ENCODE measurements around the gene TMEM31.

TMEM31 gene

GRCh38 chrX:103710609-103711008, at the start of gene TMEM31:
TSS of gene TMEM31 (plus strand) at chrX:103710909. CDS start at chrX:103712259, 1,350 bp downstream.
- no peak for DNase-seq (ENCODE audit: low spot score)

GRCh38 chrX:103663981-103664762, 46.5 kb upstream of the TMEM31 start:
- DNase-seq (ENCODE audit: low spot score) = no peak

- no peak for DNase-seq (ENCODE audit: low spot score)
These were observed 44.3 kb upstream of the TMEM31 start for GRCh38 chrX:103666202-103667107.

- no peak for DNase-seq (ENCODE audit: low spot score)
These were observed 41.0 kb upstream of the TMEM31 start for GRCh38 chrX:103669745-103670144.

DNA sequence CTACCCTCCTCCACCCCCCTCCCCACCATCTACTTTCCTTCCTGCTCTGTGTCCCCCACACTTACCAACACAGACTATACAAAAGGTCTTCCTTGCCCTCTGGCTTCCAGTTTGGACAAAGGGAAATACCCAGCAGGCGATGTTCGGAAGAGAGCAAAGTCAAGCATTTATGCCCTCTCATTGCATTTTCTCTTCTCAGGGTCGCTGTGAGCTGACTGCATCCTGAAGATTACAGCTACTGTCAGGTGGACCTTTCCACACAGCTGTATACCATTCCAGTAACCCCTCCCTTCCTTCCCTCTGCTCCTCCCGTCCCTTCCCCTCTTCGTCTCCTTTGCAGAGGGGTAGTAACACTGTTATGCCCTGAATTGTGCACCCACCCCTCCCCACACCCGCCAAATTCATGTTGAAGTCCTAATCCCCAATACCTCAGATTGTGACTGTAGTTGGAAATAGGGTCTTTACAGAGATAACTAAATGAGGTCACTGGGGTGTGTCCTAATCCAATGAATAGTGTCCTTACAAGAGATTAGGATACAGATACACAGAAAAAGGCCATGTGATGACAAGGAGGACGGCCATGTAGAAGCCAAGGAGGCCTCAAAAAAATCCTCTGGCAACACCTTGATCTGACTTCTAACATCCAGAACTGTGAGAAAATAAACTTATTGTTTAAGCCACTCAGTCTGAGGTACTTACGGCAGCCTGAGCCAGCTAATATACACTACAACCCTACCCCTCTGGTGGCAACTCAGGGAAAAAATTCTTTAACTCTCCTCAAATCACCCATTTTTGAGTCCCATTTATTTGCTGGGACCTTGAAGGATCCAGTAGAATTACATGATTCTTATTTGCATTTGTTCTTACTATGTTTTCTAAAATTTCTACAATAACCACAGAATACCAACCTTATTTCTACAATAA, 35.9 kb upstream of the TMEM31 start:
- no peak for DNase-seq (ENCODE audit: low spot score)

GRCh38 chrX:103678199-103678993, 32.3 kb upstream of the TMEM31 start:
- DNase-seq (ENCODE audit: low spot score) = no peak

GRCh38 chrX:103681443-103681842, 29.3 kb upstream of the TMEM31 start:
- DNase-seq (ENCODE audit: low spot score) = no peak

DNA sequence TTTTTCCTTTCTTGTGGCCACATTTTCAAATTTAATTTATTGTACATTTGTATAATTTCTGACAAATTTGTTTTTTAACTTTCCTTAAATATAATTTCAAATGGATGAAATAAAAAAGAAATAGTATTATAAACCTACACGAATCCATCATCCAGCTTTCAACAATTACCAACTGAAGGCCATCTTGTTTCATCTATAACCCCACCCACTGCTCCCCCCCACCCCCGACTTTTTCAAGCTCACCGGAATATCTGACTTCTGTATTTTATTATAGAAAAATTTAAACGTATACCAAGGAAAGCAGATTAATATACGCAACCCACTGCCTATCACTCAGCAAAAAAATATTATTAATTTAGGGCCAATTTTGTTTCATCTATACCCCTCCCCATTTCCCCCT, 25.3 kb upstream of the TMEM31 start:
- DNase-seq (ENCODE audit: low spot score) = no peak

GRCh38 chrX:103686199-103687072, 24.3 kb upstream of the TMEM31 start, which contains the start of gene MORF4L2:
TSS of gene MORF4L2 (minus strand) at chrX:103686699. CDS start at chrX:103677027, 9,672 bp downstream.
- peak; percentile 62 for DNase-seq (ENCODE audit: low spot score)

GRCh38 chrX:103687073-103687695, 23.5 kb upstream of the TMEM31 start:
- DNase-seq (ENCODE audit: low spot score) = peak; percentile 33

DNA sequence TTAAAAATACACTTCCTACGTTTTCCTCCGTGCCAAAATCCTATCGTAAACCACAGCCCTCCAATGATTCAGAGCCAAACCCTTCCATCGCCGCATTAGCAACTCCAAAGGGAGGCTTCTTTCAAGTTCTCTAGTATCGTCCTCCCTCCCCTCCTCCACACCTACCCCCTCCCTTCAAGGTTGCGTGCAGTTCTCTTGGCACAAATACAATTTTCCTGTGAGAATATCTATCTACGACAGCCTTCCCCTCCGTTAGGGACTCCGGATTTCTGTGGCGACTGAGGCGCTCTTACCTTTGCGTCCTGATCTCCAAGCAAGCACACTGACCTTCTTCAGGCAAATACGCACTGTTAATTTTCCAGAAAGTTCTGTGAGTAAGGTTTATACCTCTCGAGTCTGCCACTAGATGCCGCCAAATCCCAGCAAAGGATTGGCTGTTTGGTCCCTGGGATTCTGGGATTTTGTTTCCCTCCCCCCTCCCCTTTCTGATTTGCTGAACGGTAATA, 23.0 kb upstream of the TMEM31 start:
- DNase-seq (ENCODE audit: low spot score) = peak; percentile 36

GRCh38 chrX:103688946-103689345, 21.8 kb upstream of the TMEM31 start:
- DNase-seq (ENCODE audit: low spot score) = no peak

DNA sequence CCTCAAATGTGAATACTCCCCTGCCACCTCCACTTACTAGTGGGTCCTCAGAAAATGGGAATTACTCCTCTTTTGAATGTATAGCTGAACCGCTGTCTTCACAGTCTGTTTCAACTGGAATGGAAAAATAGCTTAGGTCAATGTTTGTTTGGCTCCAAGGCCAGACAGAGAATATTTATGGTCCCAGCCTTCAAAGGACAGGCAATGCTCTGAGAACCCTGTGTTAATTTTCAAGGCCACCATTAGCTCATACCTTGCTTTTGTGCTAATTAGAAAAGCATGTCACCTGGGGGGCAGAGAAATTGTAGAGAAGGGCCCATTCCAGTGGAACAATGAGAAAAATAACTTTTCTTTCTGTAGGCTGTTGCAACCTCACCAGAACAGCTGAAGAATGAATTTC, 19.6 kb upstream of the TMEM31 start:
- no peak for DNase-seq (ENCODE audit: low spot score)

DNA sequence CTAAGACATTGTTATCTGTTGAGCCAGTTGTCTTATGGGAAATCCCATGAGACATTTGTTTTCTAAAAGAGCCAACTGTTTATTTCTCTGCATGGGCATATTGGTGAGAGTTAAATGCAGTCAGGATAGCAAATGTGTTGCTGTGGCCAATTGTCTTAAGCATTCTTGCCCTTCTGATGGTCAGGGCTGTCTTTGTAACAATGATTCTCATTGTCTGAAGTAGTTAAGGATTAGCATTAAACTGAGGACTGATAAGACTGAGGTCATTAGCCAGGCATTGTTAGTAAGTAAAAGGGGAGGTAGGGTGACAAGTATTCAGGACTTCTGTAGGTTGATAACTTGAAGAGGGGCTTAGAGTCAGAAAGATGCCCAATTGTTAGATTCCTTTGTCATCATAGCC, 13.0 kb upstream of the TMEM31 start:
- no peak for DNase-seq (ENCODE audit: low spot score)

DNA sequence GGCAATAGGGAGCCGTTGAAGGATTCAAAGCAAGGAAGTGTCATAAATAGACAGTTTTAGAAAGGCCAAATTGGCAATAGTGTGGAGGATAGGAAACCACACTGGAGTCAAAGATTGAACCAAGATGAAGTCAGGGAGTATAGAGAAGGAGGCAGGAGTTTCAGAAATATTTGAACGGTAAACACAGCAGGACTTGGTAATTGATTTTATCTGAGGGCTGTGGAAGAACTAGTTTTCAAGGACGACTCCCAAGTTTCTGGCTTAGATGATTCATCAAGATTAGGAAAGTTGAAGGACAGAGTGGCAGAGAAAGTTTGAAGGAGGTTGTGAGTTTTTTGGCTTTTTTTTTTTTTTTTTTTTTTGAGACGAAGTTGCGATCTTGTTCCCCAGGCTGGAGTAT, 11.5 kb upstream of the TMEM31 start:
- no peak for DNase-seq (ENCODE audit: low spot score)

DNA sequence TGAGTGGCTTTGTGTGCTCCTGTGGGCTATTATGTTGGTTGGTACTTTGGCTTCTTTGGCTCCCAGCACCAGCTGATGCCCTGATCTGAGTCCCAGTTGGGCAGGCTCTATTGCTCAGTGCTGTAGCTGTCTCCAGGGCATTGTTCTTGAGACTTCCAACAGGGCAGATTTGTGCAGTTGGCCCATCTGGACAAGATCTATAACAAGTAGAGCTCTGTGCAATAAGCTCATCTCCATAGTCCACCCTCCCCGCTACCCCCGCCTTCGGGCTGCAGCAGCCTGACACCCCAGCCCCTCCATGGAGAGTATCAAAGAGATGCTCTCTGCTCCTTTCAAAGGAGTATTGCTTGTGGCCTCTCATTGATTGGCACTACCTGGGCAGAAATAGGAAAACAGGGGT, 5.8 kb upstream of the TMEM31 start:
- no peak for DNase-seq (ENCODE audit: low spot score)

- no peak for DNase-seq (ENCODE audit: low spot score)
These were observed 6.3 kb downstream of the TMEM31 start for GRCh38 chrX:103716962-103717361.

DNA sequence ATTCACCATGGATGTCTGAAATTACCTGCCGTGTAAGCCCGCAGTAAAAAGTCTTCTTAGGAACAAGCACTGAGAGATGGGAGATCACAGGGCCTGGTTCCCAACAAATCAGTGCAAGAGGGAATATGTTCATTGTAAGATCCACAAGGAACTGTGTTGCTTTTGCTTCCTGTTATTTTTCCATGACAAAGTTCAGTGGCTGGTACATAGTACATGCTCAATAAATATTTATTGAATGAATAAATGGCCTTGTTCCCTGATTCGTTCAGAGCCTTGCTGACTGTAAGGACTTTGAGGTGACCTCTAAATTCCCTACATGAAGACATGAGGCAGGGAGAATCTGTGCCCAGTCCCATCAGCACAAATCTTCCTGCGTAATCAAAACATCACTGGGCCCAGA, 7.4 kb downstream of the TMEM31 start:
- DNase-seq (ENCODE audit: low spot score) = no peak

DNA sequence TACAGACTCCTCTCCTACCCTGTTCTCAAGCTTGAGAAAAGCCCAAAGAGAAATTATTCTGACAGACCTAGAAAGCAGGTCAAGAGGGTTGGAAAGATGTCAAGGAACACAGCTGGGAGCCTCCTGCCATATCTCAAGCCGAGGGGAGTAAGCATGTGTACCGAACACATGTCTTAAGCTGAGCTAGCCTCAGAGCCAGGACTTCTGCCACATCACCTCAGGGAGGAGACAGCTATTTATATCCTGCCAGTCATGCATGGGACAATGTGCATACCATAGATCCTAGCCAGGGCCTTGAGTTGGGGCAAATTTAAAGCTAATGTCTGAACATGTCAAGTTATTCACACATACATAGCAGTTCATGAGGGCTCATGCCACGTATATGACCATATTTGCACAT, 11.8 kb downstream of the TMEM31 start:
- no peak for DNase-seq (ENCODE audit: low spot score)

Measured in HuH-7 (cell line).